Measurements from ENCODE around the gene PTPRN2.

DNA sequence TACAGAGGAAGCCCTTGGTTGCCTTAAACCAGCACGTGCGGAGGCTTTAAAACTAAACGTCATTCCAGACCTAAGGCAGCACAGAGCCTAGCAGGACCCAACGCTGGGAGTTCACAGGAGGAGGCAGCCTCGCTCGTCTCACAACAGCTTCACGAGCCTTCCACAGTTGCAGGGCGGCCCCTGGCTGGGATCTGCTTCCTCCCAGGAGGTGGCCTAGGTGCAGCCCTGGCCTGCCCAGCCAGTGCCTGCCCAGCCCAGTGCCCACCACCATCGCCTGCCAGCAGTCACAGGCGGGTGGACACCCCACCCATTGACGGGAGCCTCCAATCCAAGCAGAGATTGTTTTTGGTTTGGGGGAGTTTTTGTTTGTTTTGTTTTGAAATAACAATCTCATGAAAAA, 96.5 kb downstream of the PTPRN2 start:
- TF ChIP-seq SP1 (IDR thresholded peaks at IDR 0.05), result no peak
- no peak for TF ChIP-seq ELF4 (IDR thresholded peaks at IDR 0.05)
- no peak for TF ChIP-seq BHLHE40 (IDR thresholded peaks at IDR 0.05; ENCODE audit: borderline replicate concordance)
- no peak for TF ChIP-seq SUZ12 (IDR thresholded peaks at IDR 0.05)
- TF ChIP-seq HDGF (IDR thresholded peaks at IDR 0.05; ENCODE audit: borderline replicate concordance), result no peak
